ENCODE measurements around the gene SELENON.

GRCh38 chr1:25817840-25818501 lies 18.0 kb downstream of the SELENON start:
- no peak for TF ChIP-seq SPI1 (IDR thresholded peaks at IDR 0.05; ENCODE audit: low read depth, low read length)
- no peak for TF ChIP-seq TAF1 (IDR thresholded peaks at IDR 0.05; ENCODE audit: low read depth, low read length)
- TF ChIP-seq POLR2A (IDR thresholded peaks at IDR 0.05; ENCODE audit: low read depth, low read length) = no peak

All from GM12891 (cell line).